Measurements from ENCODE around the gene SEC24D.
"Not testable (repeated sequence)": the region's sequence is repeated elsewhere in the genome, so short reads cannot be mapped to it uniquely, and the experiment has no call there.

SEC24D gene

DNA sequence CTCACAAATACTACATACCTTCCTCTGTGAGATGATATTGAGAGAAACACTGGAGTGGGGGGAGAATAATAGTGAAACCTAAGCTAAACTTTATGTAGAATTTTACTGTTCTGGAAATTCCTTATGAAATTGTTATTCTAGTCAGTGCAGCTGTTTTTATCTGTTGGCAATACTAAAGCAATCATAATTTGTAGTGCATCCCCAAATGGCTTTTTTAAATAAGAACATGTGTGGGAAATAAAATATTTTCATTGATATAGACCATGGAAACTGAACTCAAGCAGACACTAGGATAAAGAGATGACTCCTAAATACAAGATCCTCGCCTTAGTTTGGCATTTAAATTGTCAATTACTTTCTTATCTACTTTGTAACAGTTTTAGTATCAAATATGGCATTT lies 51.1 kb downstream of the SEC24D start:
- no peak for DNase-seq
- in situ Hi-C loops (cut with HindIII; ENCODE audit: low pct_ligation_motif_present, low pct_unique_long_range_greater_than_20kb, low sequenced_read_pairs) = no loop called here

DNA sequence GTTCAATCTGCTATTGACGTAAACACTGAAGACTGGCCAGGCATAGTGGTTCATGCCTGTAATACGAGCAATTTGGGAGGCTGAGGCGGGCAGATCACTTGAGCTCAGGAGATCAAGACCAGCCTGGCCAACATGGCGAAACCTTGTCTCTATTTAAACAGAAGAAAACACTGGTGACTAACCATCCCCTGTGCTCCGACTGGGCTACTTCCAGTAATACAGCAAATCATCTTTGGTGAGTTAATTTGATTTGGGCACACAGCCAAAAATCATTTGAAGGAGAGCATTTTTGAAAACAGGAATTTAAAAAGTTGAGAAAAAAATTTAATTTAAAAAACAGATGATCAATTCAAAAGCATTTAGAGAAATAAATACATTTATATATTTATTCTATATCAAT lies 52.0 kb downstream of the SEC24D start:
- no peak for DNase-seq
- in situ Hi-C loops (cut with HindIII; ENCODE audit: low pct_ligation_motif_present, low pct_unique_long_range_greater_than_20kb, low sequenced_read_pairs) = no loop called here

- DNase-seq; in situ Hi-C loops (cut with HindIII; ENCODE audit: low pct_ligation_motif_present, low pct_unique_long_range_greater_than_20kb, low sequenced_read_pairs): not testable (repeated sequence)
These were observed 53.0 kb downstream of the SEC24D start for GRCh38 chr4:118782886-118783285.

- DNase-seq; in situ Hi-C loops (cut with HindIII; ENCODE audit: low pct_ligation_motif_present, low pct_unique_long_range_greater_than_20kb, low sequenced_read_pairs): not testable (repeated sequence)
These were observed 58.3 kb downstream of the SEC24D start for GRCh38 chr4:118777649-118778048.

GRCh38 chr4:118776955-118777640 lies 58.8 kb downstream of the SEC24D start:
- in situ Hi-C loops (cut with HindIII; ENCODE audit: low pct_ligation_motif_present, low pct_unique_long_range_greater_than_20kb, low sequenced_read_pairs); DNase-seq: not testable (repeated sequence)

GRCh38 chr4:118776157-118776954 lies 59.6 kb downstream of the SEC24D start:
- in situ Hi-C loops (cut with HindIII; ENCODE audit: low pct_ligation_motif_present, low pct_unique_long_range_greater_than_20kb, low sequenced_read_pairs) = no loop called here
- no peak for DNase-seq

GRCh38 chr4:118775405-118775804 lies 60.5 kb downstream of the SEC24D start:
- DNase-seq = no peak

DNA sequence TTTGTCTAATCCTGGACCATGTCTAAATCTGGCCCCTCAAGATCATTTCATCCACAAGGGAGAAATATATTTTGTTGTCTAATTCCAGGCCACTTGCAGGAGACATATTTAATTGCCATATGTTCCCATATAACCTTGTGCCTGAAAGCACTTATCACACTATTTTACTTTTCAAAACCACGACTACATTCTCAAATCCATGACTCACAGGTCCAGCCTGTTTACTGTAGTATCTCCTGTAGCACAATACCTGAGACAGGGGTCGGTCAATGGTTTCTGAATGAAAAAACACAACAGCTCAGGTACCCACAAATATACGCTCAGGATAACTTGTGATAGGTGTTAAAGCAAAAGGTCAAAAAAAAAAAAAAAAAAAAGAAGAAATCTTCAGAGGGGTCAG lies 60.9 kb downstream of the SEC24D start:
- in situ Hi-C loops (cut with HindIII; ENCODE audit: low pct_ligation_motif_present, low pct_unique_long_range_greater_than_20kb, low sequenced_read_pairs) = no loop called here
- DNase-seq = peak; percentile 16

More at GRCh38 chr4:118775405-118775804, 60.5 kb downstream of the SEC24D start:
- in situ Hi-C loops (cut with HindIII; ENCODE audit: low pct_ligation_motif_present, low pct_unique_long_range_greater_than_20kb, low sequenced_read_pairs) = no loop called here

DNA sequence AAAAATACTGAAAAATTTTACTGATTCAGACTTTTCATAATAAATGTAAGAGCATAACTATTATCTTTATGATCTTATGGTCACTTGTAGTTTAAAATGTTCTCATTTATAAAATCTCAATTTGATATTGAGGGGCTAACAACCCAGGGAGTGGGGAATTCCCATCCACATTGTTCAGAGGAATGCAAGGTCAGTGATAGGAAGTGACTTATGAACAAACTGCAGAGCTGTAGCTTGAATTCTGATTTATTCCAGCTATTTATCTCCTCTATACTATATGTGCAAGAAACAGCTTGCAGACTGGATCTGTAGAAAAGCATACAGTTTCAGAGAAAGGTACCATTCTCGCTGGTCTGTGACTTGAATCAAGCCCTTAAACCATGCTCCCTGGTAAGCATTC lies 61.6 kb downstream of the SEC24D start:
- DNase-seq = no peak
- in situ Hi-C loops (cut with HindIII; ENCODE audit: low pct_ligation_motif_present, low pct_unique_long_range_greater_than_20kb, low sequenced_read_pairs) = no loop called here

DNA sequence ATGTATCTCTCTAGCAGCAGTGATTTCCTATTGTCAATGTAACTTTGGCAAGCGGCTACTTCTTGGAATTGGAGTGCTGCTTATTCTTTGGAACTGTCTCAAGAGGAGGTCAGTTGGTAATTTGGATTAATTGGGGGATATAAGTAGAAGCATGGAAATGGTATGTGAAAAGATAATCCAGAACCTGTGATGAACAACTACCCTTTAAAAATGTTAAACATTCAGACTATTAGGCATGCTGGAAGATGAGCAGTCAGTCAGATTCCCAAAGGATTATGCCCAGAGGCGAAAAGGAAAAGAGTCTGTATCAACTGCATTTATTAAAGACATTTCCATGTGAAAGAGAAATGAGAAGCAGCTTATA lies 62.5 kb downstream of the SEC24D start:
- DNase-seq = no peak
- in situ Hi-C loops (cut with HindIII; ENCODE audit: low pct_ligation_motif_present, low pct_unique_long_range_greater_than_20kb, low sequenced_read_pairs) = no loop called here

DNA sequence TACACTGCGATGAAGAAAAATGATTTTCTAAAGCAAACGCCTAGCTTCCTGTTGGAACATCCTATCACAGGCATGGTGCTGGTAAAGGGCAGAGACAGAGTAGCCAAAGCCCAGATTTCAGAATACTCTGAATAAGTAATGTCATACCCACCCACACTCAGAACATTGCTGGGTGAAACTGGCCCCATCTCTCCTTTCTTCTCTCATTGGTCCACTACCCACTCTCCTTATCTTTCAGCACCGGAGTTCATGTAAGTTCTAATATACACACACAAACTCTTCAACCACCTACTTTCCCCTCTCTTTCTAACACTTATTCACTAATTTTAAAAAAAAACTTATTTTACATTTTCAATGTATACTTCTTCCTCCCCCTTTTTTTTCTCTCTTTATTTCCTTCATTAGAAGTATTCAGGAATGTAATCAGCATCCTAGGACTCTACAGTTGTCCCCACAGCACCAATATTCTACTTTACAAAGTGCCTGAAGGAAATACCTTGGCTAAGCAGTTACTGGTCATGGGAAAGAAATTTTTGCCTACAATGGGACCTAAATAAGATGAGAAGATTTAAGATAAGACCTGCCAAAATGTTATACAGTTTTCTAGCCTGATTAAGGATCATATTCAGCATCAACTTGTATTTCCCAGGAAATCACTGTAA lies 63.0 kb downstream of the SEC24D start:
- no peak for DNase-seq
- in situ Hi-C loops (cut with HindIII; ENCODE audit: low pct_ligation_motif_present, low pct_unique_long_range_greater_than_20kb, low sequenced_read_pairs) = no loop called here

- DNase-seq = peak; percentile 54
These were observed 63.7 kb downstream of the SEC24D start for GRCh38 chr4:118772081-118772766.

DNA sequence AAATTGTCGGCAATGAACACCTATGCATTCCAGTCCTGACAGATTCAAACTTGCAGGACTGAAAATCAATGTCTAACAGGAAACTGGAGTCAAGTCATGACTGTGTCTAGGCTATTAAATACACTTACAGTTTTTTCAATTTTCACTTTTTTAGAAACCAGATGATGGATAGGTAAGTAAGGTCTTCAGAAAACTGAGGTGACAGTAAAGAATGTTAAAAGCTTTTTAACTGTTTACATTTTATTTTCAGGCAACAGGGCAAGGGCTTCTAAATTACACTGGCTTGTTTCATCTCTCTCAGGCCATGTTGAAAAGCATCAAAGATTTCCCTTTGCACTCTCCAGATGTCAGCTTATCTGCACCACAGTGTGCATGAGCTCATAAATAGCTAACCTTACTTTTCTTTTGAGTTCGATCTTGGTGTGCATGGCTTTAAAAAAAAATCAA lies 65.2 kb downstream of the SEC24D start:
- in situ Hi-C loops (cut with HindIII; ENCODE audit: low pct_ligation_motif_present, low pct_unique_long_range_greater_than_20kb, low sequenced_read_pairs) = no loop called here

More at GRCh38 chr4:118772081-118772766, 63.7 kb downstream of the SEC24D start:
- in situ Hi-C loops (cut with HindIII; ENCODE audit: low pct_ligation_motif_present, low pct_unique_long_range_greater_than_20kb, low sequenced_read_pairs) = no loop called here

DNA sequence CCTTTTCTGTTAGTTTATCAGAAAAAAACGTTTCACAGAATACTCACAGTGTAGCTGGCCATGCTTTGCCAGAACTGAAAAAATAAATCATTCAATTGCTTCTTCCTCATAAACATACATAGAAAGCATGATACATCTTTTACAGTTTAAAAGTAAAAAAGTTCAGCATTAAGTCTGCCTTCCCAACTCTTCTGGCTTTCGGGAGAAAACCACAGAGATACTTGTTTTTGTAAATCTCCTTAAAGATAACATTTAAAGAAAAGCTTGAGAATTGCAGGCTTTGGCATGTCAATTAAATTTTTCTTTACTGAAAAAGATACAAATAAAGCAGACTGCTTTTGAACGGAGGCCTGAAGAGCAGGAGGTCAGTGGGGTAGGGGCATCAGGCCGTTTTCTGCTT lies 66.8 kb downstream of the SEC24D start:
- DNase-seq = no peak
- in situ Hi-C loops (cut with HindIII; ENCODE audit: low pct_ligation_motif_present, low pct_unique_long_range_greater_than_20kb, low sequenced_read_pairs) = no loop called here

More for the DNA sequence above, 65.2 kb downstream of the SEC24D start:
- DNase-seq = no peak

DNA sequence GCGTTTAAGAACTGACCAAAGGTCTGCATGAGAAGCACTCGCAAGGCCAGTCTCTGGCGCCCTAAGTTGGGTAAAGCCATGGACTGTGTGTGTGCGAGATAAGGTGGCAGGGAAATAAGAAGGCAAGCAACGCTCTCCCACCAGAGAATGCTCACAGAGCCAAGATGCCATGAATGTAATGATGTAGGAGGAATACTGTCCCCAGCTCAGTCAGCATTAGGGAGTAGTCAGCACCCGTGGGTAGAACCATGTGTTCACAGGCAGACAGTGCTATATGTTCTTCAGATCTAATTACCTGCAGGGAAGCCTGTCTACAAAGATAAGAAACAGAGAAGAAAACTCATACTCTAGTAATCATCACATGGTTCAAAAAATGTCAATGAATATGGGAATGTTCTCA lies 68.8 kb downstream of the SEC24D start:
- in situ Hi-C loops (cut with HindIII; ENCODE audit: low pct_ligation_motif_present, low pct_unique_long_range_greater_than_20kb, low sequenced_read_pairs) = no loop called here
- DNase-seq = no peak

- in situ Hi-C loops (cut with HindIII; ENCODE audit: low pct_ligation_motif_present, low pct_unique_long_range_greater_than_20kb, low sequenced_read_pairs) = no loop called here
- DNase-seq = peak; percentile 71
These were observed 70.5 kb downstream of the SEC24D start for GRCh38 chr4:118765399-118765798.

GRCh38 chr4:118762730-118763477 lies 73.0 kb downstream of the SEC24D start:
- DNase-seq = no peak
- in situ Hi-C loops (cut with HindIII; ENCODE audit: low pct_ligation_motif_present, low pct_unique_long_range_greater_than_20kb, low sequenced_read_pairs) = no loop called here

GRCh38 chr4:118762155-118762554 lies 73.8 kb downstream of the SEC24D start:
- DNase-seq = no peak
- in situ Hi-C loops (cut with HindIII; ENCODE audit: low pct_ligation_motif_present, low pct_unique_long_range_greater_than_20kb, low sequenced_read_pairs) = no loop called here
